CD14-positive monocyte (primary cell): ENCODE measurements around the gene P2RX3. TPM values are rescaled to one million over a fixed set of nuclear protein-coding genes. Genes with fewer than 3 reads are reported as not detected.

Experiments
- DNase-seq, 3 donors: peaks; one replicate each; pipeline ENCODE4 v3.0.0-alpha.2; 2011 to 2022
- H2AFZ ChIP-seq: 2 replicates; pipeline ENCODE4 v1.6.0; 2012; ENCODE audit warnings: mild to moderate bottlenecking, low read depth, low read length, inconsistent platforms; ENCODE audit not compliant: insufficient read depth, poor library complexity, severe bottlenecking
- H3K27ac ChIP-seq, 2 donors: 1 replicate in 1 of 2; 2 replicates in 1 of 2; pipeline ENCODE4 v1.5.1; 2012 to 2013; ENCODE audit warnings: low read length in 2 of 2, control low read depth in 1 of 2, inconsistent platforms in 1 of 2, low read depth in 1 of 2, mild to moderate bottlenecking in 1 of 2
- H3K27me3 ChIP-seq, 2 donors: one replicate each; pipeline versions ENCODE4 v1.6.0 to v1.6.1; 2011 to 2013; ENCODE audit warnings: low read length in 2 of 2; ENCODE audit not compliant: control insufficient read depth in 2 of 2, insufficient read depth in 2 of 2
- H3K36me3 ChIP-seq, 2 donors: replicated peaks in 1 of 2; 1 replicate in 1 of 2; 2 replicates in 1 of 2; pipeline versions ENCODE4 v1.5.1 to v1.6.1; 2012 to 2013; ENCODE audit warnings: low read length in 2 of 2, control low read depth in 1 of 2, inconsistent platforms in 1 of 2, mild to moderate bottlenecking in 1 of 2; ENCODE audit not compliant: insufficient read depth in 2 of 2, control insufficient read depth in 1 of 2
- H3K4me1 ChIP-seq, 2 donors: 1 replicate in 1 of 2; 2 replicates in 1 of 2; pipeline versions ENCODE4 v1.5.1 to v1.6.1; 2012 to 2013; ENCODE audit warnings: low read length in 2 of 2, control low read depth in 1 of 2, inconsistent platforms in 1 of 2, mild to moderate bottlenecking in 1 of 2, moderate library complexity in 1 of 2; ENCODE audit not compliant: insufficient read depth in 2 of 2, control insufficient read depth in 1 of 2
- H3K4me2 ChIP-seq: replicated peaks from 2 replicates; pipeline ENCODE3; 2012; ENCODE audit warnings: low read length, moderate library complexity, mild to moderate bottlenecking; ENCODE audit not compliant: poor library complexity, severe bottlenecking; ENCODE audit errors: extremely low read depth
- H3K4me3 ChIP-seq, 3 experiments: fragments of 200-600 bp in 1 of 3; sonication (generic) in 1 of 3; replicated peaks in 1 of 3; 1 replicate in 2 of 3; 2 replicates in 1 of 3; pipeline ENCODE4 v1.5.1; 2011 to 2013; ENCODE audit warnings: low read length in 3 of 3, mild to moderate bottlenecking in 3 of 3, control low read depth in 2 of 3, low read depth in 2 of 3, inconsistent platforms in 1 of 3, moderate library complexity in 1 of 3
- H3K79me2 ChIP-seq: 2 replicates; pipeline ENCODE4 v1.6.0; 2012; ENCODE audit warnings: mild to moderate bottlenecking, control low read depth, inconsistent platforms, low read length, moderate library complexity; ENCODE audit not compliant: insufficient read depth
- H3K9ac ChIP-seq: 2 replicates; pipeline ENCODE4 v1.6.0; 2017; ENCODE audit warnings: low read length, mild to moderate bottlenecking; ENCODE audit not compliant: insufficient read depth, poor library complexity, severe bottlenecking
- H3K9me3 ChIP-seq, 2 donors: replicated peaks in 1 of 2; 1 replicate in 1 of 2; 2 replicates in 1 of 2; pipeline versions ENCODE4 v1.5.1 to v1.6.1; 2012 to 2013; ENCODE audit warnings: low read length in 2 of 2, control low read depth in 1 of 2; ENCODE audit not compliant: control insufficient read depth in 1 of 2, insufficient read depth in 1 of 2
- H4K20me1 ChIP-seq: 2 replicates; pipeline ENCODE4 v1.6.0; 2012; ENCODE audit warnings: mild to moderate bottlenecking, low read length, control low read depth, moderate library complexity; ENCODE audit not compliant: insufficient read depth
- H3K27ac Mint-ChIP-seq, 7 donors: one replicate each; pipeline ENCODE4 v1.8.0; 2020; ENCODE audit warnings: mild to moderate bottlenecking in 7 of 7, mixed read lengths in 7 of 7, moderate library complexity in 6 of 7, inconsistent platforms in 2 of 7
- H3K27me3 Mint-ChIP-seq, 3 donors: one replicate each; pipeline ENCODE4 v1.8.0; 2021 to 2022; ENCODE audit warnings: low read depth in 3 of 3, mild to moderate bottlenecking in 3 of 3, mixed read lengths in 3 of 3, moderate library complexity in 3 of 3, inconsistent platforms in 1 of 3
- H3K36me3 Mint-ChIP-seq, 2 donors: one replicate each; pipeline ENCODE4 v1.8.0; 2020; ENCODE audit warnings: mixed read lengths in 2 of 2, inconsistent platforms in 1 of 2, mild to moderate bottlenecking in 1 of 2
- H3K4me1 Mint-ChIP-seq: one replicate; pipeline ENCODE4 v1.8.0; 2020; ENCODE audit warnings: mild to moderate bottlenecking, mixed read lengths
- H3K4me3 Mint-ChIP-seq, 2 donors: one replicate each; pipeline ENCODE4 v1.8.0; 2020; ENCODE audit warnings: mild to moderate bottlenecking in 2 of 2, mixed read lengths in 2 of 2, moderate library complexity in 1 of 2
- H3K9me3 Mint-ChIP-seq, 7 donors: one replicate each; pipeline ENCODE4 v1.8.0; 2020 to 2022; ENCODE audit warnings: mixed read lengths in 7 of 7, mild to moderate bottlenecking in 6 of 7, moderate library complexity in 6 of 7, inconsistent platforms in 2 of 7
- CTCF ChIP-seq: fragments of 200-600 bp; IDR thresholded peaks from one replicate; pipeline ENCODE4 v1.8.0; 2022; ENCODE audit warnings: antibody characterized with exemption, mild to moderate bottlenecking
- WGBS: methylation state at CpG from one replicate; pipeline ENCODE4 v1.1.5; 2013; ENCODE audit warnings: missing lambda C conversion rate; ENCODE audit not compliant: insufficient coverage; 5-methylcytosine and 5-hydroxymethylcytosine counted together
- intact Hi-C, 2 donors: fragments of 100-400 bp; cut with micrococcal nuclease; formaldehyde crosslinking; loops; one replicate each; pipeline versions ENCODE4 v1.15.0 to v1.15.1; 2023
- polyA plus RNA-seq, 3 donors: library from polyadenylated mRNA; depleted of rRNA in 1 of 3; unstranded in 2 of 3; stranded (reverse) in 1 of 3; fragments of 300-500 nt in 2 of 3; fragments of >200 nt in 1 of 3; fragmentation: Illumina TruSeq in 2 of 3; gene quantifications; 1 replicate in 2 of 3; 2 replicates in 1 of 3; pipeline ENCODE4 v1.2.3, GENCODE V29; 2012 to 2021

The P2RX3 gene
- polyA plus RNA-seq, 3 donors = not detected

DNA sequence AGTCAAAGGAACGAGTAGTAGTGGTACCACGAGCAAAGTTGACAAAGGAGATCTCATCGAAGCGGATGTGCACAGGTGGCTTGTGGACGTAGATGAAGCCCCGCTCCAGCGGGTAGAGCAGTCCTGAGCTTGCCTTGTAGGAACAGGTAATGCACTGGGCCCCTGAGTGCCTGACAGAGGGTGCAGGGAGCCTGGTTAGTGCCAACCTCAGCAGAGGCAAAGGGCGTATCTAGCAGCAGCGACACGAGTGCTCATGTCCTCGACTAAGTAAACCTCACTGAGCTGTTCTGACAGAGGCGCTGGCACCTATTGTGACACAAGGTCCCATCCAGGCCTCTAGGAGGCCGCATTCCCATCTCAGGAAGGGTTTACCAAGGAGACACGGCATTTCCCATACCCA lies 6.4 kb upstream of the P2RX3 start:
- peak overlapping the region in 1 of 2 donors; percentile 18 for H3K27ac ChIP-seq
- H3K27me3 Mint-ChIP-seq = no peaks in the 10 kb centered on the region
- no peak overlapping the region for H2AFZ ChIP-seq
- 96% methylated on average over 14 of the region's 14 CpGs for WGBS
- no peaks in the 10 kb centered on the region for H3K9me3 Mint-ChIP-seq
- peak overlapping the region in 1 of 7 donors; percentile 66 for H3K27ac Mint-ChIP-seq
- no peaks in the 10 kb centered on the region for H3K27me3 ChIP-seq
- H3K4me1 Mint-ChIP-seq = peaks cover 26% of the 10 kb centered on the region
- TF ChIP-seq CTCF = no peak
- H3K79me2 ChIP-seq = peaks cover 28% of the 10 kb centered on the region
- no peak for DNase-seq
- no peaks in the 10 kb centered on the region for H3K9me3 ChIP-seq
- H4K20me1 ChIP-seq = no peaks in the 10 kb centered on the region
- peaks cover 59 to 72% of the 10 kb centered on the region in 2 donors for H3K36me3 ChIP-seq
- H3K36me3 Mint-ChIP-seq = peaks cover 68 to 69% of the 10 kb centered on the region in 2 donors
- no peak overlapping the region for H3K4me3 Mint-ChIP-seq
- H3K4me3 ChIP-seq = no peak overlapping the region
- H3K4me2 ChIP-seq = no peak overlapping the region
- peaks cover 18 to 23% of the 10 kb centered on the region in 2 donors for H3K4me1 ChIP-seq
- no peak overlapping the region for H3K9ac ChIP-seq
- intact Hi-C loops = no loop called here

- intact Hi-C loops = no loop called here
- TF ChIP-seq CTCF = no peak
- peaks cover 18 to 23% of the 10 kb centered on the region in 2 donors for H3K4me1 ChIP-seq
- H3K9me3 Mint-ChIP-seq = no peaks in the 10 kb centered on the region
- peaks cover 26% of the 10 kb centered on the region for H3K4me1 Mint-ChIP-seq
- H3K79me2 ChIP-seq = peaks cover 28% of the 10 kb centered on the region
- H3K36me3 ChIP-seq = peaks cover 51 to 61% of the 10 kb centered on the region in 2 donors
- H3K27ac Mint-ChIP-seq = no peak overlapping the region
- H3K27me3 ChIP-seq = no peaks in the 10 kb centered on the region
- H3K9ac ChIP-seq = no peak overlapping the region
- peaks cover 56 to 58% of the 10 kb centered on the region in 2 donors for H3K36me3 Mint-ChIP-seq
- no peak overlapping the region for H2AFZ ChIP-seq
- no peak overlapping the region for H3K4me3 ChIP-seq
- no peak overlapping the region for H3K4me2 ChIP-seq
- H4K20me1 ChIP-seq = no peaks in the 10 kb centered on the region
- H3K27ac ChIP-seq = no peak overlapping the region
- no peak for DNase-seq
- no peak overlapping the region for H3K4me3 Mint-ChIP-seq
- WGBS = 98% methylated on average over 10 of the region's 11 CpGs
- peaks cover 0 to 1% (median 0%) of the 10 kb centered on the region in 3 donors for H3K27me3 Mint-ChIP-seq
- no peaks in the 10 kb centered on the region for H3K9me3 ChIP-seq
Measured at GRCh38 chr11:57332694-57333440, 5.3 kb upstream of the P2RX3 start.
